OCI-LY1 (cell line): Measurements from ENCODE around the gene NXNL1.
A peak's percentile ranks its signal among the peaks of the same experiment; 100 is the strongest.

Source experiments
- H2AFZ ChIP-seq: fragments of 200-600 bp; sonication (generic), shearing (Covaris generic); 2 replicates; pipeline ENCODE4 v1.6.0; 2014; ENCODE audit warnings: antibody characterized with exemption, mild to moderate bottlenecking, low read length
- H3F3A ChIP-seq: fragments of 200-600 bp; sonication (generic), shearing (Covaris generic); 2 replicates; pipeline ENCODE4 v1.6.0; 2014; ENCODE audit warnings: mild to moderate bottlenecking, antibody characterized with exemption, low read length, moderate library complexity; ENCODE audit not compliant: insufficient read depth
- H3K27ac ChIP-seq: fragments of 200-600 bp; sonication (generic); 2 replicates; pipeline ENCODE4 v1.5.1; 2014; ENCODE audit warnings: low read length, mixed run types, mild to moderate bottlenecking, low read depth; ENCODE audit not compliant: poor library complexity, severe bottlenecking
- H3K27me3 ChIP-seq: fragments of 200-600 bp; sonication (generic); 2 replicates; pipeline ENCODE4 v1.6.0; 2014; ENCODE audit warnings: antibody characterized with exemption, mild to moderate bottlenecking, low read length, moderate library complexity; ENCODE audit not compliant: insufficient read depth
- H3K36me3 ChIP-seq: fragments of 200-600 bp; sonication (generic); 2 replicates; pipeline ENCODE4 v1.6.1; 2014; ENCODE audit warnings: mild to moderate bottlenecking, antibody characterized with exemption, low read length, moderate library complexity, mixed read lengths; ENCODE audit not compliant: insufficient read depth
- H3K4me1 ChIP-seq: fragments of 200-600 bp; sonication (generic); 2 replicates; pipeline ENCODE4 v1.5.1; 2014; ENCODE audit warnings: mild to moderate bottlenecking, low read length, moderate library complexity; ENCODE audit not compliant: insufficient read depth, severe bottlenecking
- H3K4me2 ChIP-seq: fragments of 200-600 bp; sonication (generic), shearing (Covaris generic); 2 replicates; pipeline ENCODE4 v1.6.1; 2014; ENCODE audit warnings: low read length
- H3K4me3 ChIP-seq: fragments of 200-600 bp; sonication (generic); 2 replicates; pipeline ENCODE4 v1.5.1; 2014; ENCODE audit warnings: low read length, low read depth, mild to moderate bottlenecking, mixed read lengths; ENCODE audit not compliant: poor library complexity, severe bottlenecking
- H3K79me2 ChIP-seq: fragments of 200-600 bp; shearing (Covaris generic); 2 replicates; pipeline ENCODE4 v1.6.1; 2016; ENCODE audit warnings: mixed run types, low read length, mixed read lengths; ENCODE audit not compliant: insufficient read depth
- H3K9ac ChIP-seq: fragments of 200-600 bp; sonication (generic), shearing (Covaris generic); 2 replicates; pipeline ENCODE4 v1.6.1; 2014; ENCODE audit warnings: mild to moderate bottlenecking, low read length, mixed read lengths
- H3K9me2 ChIP-seq: fragments of 200-600 bp; sonication (generic), shearing (Covaris generic); 2 replicates; pipeline ENCODE4 v1.6.1; 2014; ENCODE audit warnings: low read depth, mild to moderate bottlenecking, low read length, mixed read lengths
- H3K9me3 ChIP-seq: fragments of 200-600 bp; shearing (Covaris generic); 2 replicates; pipeline ENCODE4 v1.6.1; 2014; ENCODE audit warnings: low read length, mixed read lengths
- H4K20me1 ChIP-seq: fragments of 200-600 bp; sonication (generic), shearing (Covaris generic); 2 replicates; pipeline ENCODE4 v1.6.0; 2016; ENCODE audit warnings: mild to moderate bottlenecking, low read length; ENCODE audit not compliant: insufficient read depth
- EZH2 ChIP-seq: fragments of 200-600 bp; sonication (generic), shearing (Covaris generic); IDR thresholded peaks from 2 replicates; pipeline ENCODE4 v1.8.0; 2017; ENCODE audit warnings: borderline replicate concordance, mixed run types, mild to moderate bottlenecking, antibody characterized with exemption, low read length, moderate library complexity, mixed read lengths
- TF ChIP-seq, protein P1 (sequence below): fragments of 200-600 bp; sonication (generic), shearing (Covaris generic); IDR thresholded peaks from 2 replicates; pipeline ENCODE4 v1.5.1; 2017; ENCODE audit warnings: mild to moderate bottlenecking, antibody characterized with exemption, low read length, moderate library complexity, mixed read lengths

The NXNL1 gene

DNA sequence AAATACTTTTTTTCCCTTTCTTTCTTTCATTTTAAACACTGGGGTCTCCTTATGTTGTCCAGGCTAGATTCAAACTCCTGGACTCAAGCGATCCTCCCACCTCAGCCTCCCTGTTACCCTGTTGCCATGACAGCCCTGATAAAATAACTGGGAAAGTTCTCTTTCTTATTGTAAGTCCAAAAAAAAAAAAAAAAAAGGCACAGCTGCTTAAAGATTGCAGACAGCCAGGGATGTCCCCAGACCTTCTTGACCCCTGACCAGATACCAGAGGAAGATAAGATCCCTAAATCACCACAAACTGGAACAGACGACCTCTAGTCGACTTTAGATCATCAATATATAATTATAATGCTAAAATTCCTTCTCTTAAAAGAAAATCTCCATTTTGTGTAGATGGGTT, 42.0 kb downstream of the NXNL1 start:
- Histone ChIP-seq H3K4me1 (peaks cover 19% of the 10 kb centered on the region), H2AFZ (no peak overlapping the region), H3K9me2 (no peaks in the 10 kb centered on the region), H3K79me2 (no peaks in the 10 kb centered on the region), H3F3A (no peaks in the 10 kb centered on the region), H3K4me2 (peak overlapping the region; percentile 71), H3K36me3 (peaks cover 8% of the 10 kb centered on the region; the same call in 1 of the 2 replicates), H3K9me3 (no peaks in the 10 kb centered on the region), H4K20me1 (no peaks in the 10 kb centered on the region), H3K4me3 (peak overlapping the region; percentile 86), H3K27me3 (no peaks in the 10 kb centered on the region), H3K9ac (peak overlapping the region; percentile 81), H3K27ac (no peak overlapping the region)
- no peak for TF ChIP-seq EZH2
- TF ChIP-seq, protein P1, sequence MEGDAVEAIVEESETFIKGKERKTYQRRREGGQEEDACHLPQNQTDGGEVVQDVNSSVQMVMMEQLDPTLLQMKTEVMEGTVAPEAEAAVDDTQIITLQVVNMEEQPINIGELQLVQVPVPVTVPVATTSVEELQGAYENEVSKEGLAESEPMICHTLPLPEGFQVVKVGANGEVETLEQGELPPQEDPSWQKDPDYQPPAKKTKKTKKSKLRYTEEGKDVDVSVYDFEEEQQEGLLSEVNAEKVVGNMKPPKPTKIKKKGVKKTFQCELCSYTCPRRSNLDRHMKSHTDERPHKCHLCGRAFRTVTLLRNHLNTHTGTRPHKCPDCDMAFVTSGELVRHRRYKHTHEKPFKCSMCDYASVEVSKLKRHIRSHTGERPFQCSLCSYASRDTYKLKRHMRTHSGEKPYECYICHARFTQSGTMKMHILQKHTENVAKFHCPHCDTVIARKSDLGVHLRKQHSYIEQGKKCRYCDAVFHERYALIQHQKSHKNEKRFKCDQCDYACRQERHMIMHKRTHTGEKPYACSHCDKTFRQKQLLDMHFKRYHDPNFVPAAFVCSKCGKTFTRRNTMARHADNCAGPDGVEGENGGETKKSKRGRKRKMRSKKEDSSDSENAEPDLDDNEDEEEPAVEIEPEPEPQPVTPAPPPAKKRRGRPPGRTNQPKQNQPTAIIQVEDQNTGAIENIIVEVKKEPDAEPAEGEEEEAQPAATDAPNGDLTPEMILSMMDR, result no peak

DNA sequence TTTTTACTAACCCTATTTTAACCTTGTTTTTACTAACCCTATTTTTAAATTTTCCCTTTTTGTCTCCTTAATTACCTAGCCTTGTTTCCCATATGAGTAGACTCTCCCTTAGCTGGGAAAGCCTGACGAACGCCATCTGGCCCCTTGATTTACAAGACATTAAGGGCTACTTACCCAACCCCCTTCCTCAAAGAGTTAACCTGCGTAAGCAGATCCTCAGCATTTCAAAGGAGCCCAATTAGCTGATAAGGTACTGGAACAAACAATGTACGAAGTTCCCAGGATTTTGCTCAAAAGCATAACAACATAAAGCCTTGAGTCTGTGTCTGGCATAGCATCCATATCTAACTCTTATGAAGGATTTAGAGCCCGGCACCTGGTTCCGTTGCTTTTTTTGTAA, 45.6 kb downstream of the NXNL1 start:
- no peak overlapping the region for H3K4me2 ChIP-seq
- no peaks in the 10 kb centered on the region for H3K9me3 ChIP-seq
- H4K20me1 ChIP-seq, result no peaks in the 10 kb centered on the region
- peaks cover 26% of the 10 kb centered on the region for H3K4me1 ChIP-seq
- no peaks in the 10 kb centered on the region for H3K9me2 ChIP-seq
- H3F3A ChIP-seq, result no peaks in the 10 kb centered on the region
- H2AFZ ChIP-seq, result no peak overlapping the region
- TF ChIP-seq, protein P1, result no peak
- no peak for TF ChIP-seq EZH2
- H3K79me2 ChIP-seq, result no peaks in the 10 kb centered on the region
- H3K4me3 ChIP-seq, result no peak overlapping the region
- no peak overlapping the region for H3K9ac ChIP-seq
- H3K27me3 ChIP-seq, result no peaks in the 10 kb centered on the region
- H3K27ac ChIP-seq, result no peak overlapping the region
- peaks cover 19% of the 10 kb centered on the region; the same call in 1 of the 2 replicates for H3K36me3 ChIP-seq

DNA sequence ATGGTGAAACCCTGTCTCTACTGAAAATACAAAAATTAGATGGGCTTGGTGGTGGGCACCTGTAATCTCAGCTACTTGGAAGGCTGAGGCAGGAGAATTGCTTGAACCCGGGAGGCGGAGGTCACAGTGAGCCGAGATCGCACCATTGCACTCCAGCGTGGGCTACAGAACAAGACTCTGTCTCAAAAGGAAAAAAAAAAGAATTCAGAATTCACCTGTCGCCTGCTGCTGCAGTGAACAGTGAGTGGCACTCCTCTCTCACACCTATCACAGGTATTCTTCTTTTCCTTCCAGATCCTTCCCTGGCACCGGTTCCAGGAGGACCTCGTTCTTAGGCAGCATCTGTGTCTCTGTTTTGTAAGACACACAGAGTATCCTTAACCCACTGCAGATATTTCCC, 46.6 kb downstream of the NXNL1 start:
- Histone ChIP-seq H3K4me1 (peaks cover 22% of the 10 kb centered on the region), H3K27ac (no peak overlapping the region), H3K36me3 (peaks cover 19% of the 10 kb centered on the region; the same call in 1 of the 2 replicates), H3K79me2 (no peaks in the 10 kb centered on the region), H2AFZ (no peak overlapping the region), H3F3A (no peaks in the 10 kb centered on the region), H3K9me2 (no peaks in the 10 kb centered on the region), H3K9me3 (no peaks in the 10 kb centered on the region), H3K27me3 (no peaks in the 10 kb centered on the region), H3K4me3 (no peak overlapping the region), H4K20me1 (no peaks in the 10 kb centered on the region), H3K4me2 (no peak overlapping the region), H3K9ac (no peak overlapping the region)
- TF ChIP-seq, protein P1, result no peak
- no peak for TF ChIP-seq EZH2
